Brain microvascular endothelial cell (primary cell): ENCODE data around the gene SPATA7.

Experiments used
- DNase-seq: peaks from one replicate; pipeline ENCODE4 v3.0.0-alpha.2; 2020
- H3K27ac ChIP-seq: fragments of 250-450 bp; sonication (Bioruptor Pico); 2 replicates; pipeline ENCODE4 v1.5.1; 2020; ENCODE audit warnings: mild to moderate bottlenecking, moderate library complexity
- H3K27me3 ChIP-seq: fragments of 250-450 bp; sonication (Bioruptor Pico); replicated peaks from 2 replicates; pipeline ENCODE4 v1.5.1; 2020; ENCODE audit warnings: mild to moderate bottlenecking
- H3K36me3 ChIP-seq: fragments of 250-450 bp; sonication (Bioruptor Pico); replicated peaks from 2 replicates; pipeline ENCODE4 v1.5.1; 2020; ENCODE audit warnings: mild to moderate bottlenecking
- H3K4me3 ChIP-seq: 2 replicates; pipeline ENCODE4 v1.5.1; 2011; ENCODE audit warnings: low read depth, mild to moderate bottlenecking, control low read depth, low read length, moderate library complexity
- in situ Hi-C: cut with HindIII; loops from 2 replicates; pipeline ENCODE4 v1.10.0; 2017; ENCODE audit warnings: low sequenced_read_pairs, low pct_ligation_motif_present
- TF ChIP-seq, protein P1 (sequence below): IDR thresholded peaks from 2 replicates; pipeline ENCODE4 v1.5.1; 2011; ENCODE audit warnings: low read depth, mild to moderate bottlenecking, moderate library complexity, low read length, control low read depth, inconsistent platforms; ENCODE audit errors: missing control alignments

Gene SPATA7

DNA sequence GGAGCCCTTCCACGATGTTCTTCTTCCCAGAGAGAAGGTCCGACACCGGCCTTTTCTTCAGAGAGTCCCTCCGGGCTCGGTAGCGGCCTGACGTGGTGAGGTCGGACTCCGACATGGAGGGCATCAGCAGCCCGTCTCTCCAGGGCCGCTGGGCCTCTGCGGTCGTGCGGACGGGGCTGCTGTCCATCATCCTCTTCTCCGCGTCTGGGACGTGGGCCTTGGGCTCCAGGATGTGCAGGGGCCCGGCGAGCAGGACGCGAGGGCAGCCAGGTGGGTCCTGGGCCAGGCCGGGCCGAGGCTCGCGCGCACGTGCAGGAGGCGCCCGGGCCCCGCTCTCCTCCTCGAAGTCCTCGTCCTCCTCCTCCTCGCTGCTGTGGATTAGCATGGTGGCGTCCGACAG is 93.5 kb downstream of the SPATA7 start:
- TF ChIP-seq, protein P1, sequence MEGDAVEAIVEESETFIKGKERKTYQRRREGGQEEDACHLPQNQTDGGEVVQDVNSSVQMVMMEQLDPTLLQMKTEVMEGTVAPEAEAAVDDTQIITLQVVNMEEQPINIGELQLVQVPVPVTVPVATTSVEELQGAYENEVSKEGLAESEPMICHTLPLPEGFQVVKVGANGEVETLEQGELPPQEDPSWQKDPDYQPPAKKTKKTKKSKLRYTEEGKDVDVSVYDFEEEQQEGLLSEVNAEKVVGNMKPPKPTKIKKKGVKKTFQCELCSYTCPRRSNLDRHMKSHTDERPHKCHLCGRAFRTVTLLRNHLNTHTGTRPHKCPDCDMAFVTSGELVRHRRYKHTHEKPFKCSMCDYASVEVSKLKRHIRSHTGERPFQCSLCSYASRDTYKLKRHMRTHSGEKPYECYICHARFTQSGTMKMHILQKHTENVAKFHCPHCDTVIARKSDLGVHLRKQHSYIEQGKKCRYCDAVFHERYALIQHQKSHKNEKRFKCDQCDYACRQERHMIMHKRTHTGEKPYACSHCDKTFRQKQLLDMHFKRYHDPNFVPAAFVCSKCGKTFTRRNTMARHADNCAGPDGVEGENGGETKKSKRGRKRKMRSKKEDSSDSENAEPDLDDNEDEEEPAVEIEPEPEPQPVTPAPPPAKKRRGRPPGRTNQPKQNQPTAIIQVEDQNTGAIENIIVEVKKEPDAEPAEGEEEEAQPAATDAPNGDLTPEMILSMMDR: no peak
- Histone ChIP-seq H3K27me3 (no peaks in the 10 kb centered on the region), H3K36me3 (peaks cover 17% of the 10 kb centered on the region), H3K4me3 (no peak overlapping the region), H3K27ac (no peak overlapping the region)
- in situ Hi-C loops: no loop called here
- no peak for DNase-seq

DNA sequence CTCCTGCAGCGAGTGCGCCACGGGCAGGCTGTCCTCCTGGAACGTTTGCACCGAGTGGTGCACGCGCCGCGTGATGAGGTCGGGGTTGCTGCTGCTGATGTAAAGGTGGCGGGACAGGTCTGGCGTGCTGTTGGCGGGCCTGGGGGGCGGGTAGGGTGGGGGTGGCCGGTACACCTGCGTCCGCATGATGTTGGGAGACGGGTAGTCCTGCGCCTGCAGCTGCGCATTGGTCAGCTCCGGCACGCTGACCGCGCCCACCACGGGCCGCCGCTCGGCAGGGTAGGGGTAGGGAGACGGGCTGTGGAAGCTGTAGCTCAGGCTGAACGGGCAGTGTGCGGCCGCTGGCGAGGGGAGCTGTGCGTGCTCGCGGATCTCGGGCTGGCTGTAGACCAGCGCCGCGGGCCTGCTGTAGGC is 94.1 kb downstream of the SPATA7 start:
- H3K36me3 ChIP-seq: peaks cover 17% of the 10 kb centered on the region
- TF ChIP-seq, protein P1: no peak

GRCh38 chr14:88481059-88481458 is 95.6 kb downstream of the SPATA7 start:
- Histone ChIP-seq H3K36me3 (peaks cover 20% of the 10 kb centered on the region), H3K27ac (no peak overlapping the region), H3K27me3 (no peaks in the 10 kb centered on the region), H3K4me3 (no peak overlapping the region)
- TF ChIP-seq, protein P1: no peak
- in situ Hi-C loops: no loop called here
- DNase-seq: no peak

More for the DNA sequence above, 94.1 kb downstream of the SPATA7 start:
- no peak for DNase-seq
- in situ Hi-C loops: no loop called here
- Histone ChIP-seq H3K27ac (no peak overlapping the region), H3K27me3 (no peaks in the 10 kb centered on the region), H3K4me3 (no peak overlapping the region)

GRCh38 chr14:88481794-88482193 is 96.3 kb downstream of the SPATA7 start:
- H3K27ac ChIP-seq: no peak overlapping the region
- TF ChIP-seq, protein P1: no peak
- H3K4me3 ChIP-seq: no peak overlapping the region
- H3K36me3 ChIP-seq: peaks cover 20% of the 10 kb centered on the region
- no peaks in the 10 kb centered on the region for H3K27me3 ChIP-seq
- DNase-seq: no peak
- in situ Hi-C loops: no loop called here

- Histone ChIP-seq H3K4me3 (no peak overlapping the region), H3K27me3 (no peaks in the 10 kb centered on the region), H3K27ac (no peak overlapping the region), H3K36me3 (peaks cover 20% of the 10 kb centered on the region)
- in situ Hi-C loops: no loop called here
- TF ChIP-seq, protein P1: no peak
- DNase-seq: no peak
These were observed 97.1 kb downstream of the SPATA7 start for GRCh38 chr14:88482524-88482923.
